K562 (cell line): ENCODE data around the gene CLDN15. TPM values are rescaled to one million over a fixed set of nuclear protein-coding genes. Genes with fewer than 3 reads are reported as not detected.

Source experiments
- ATAC-seq: fragments of 200-7000 bp; cut with Tn5 transposase; 3 replicates; pipeline ENCODE4 v1.9.1; 2020; ENCODE audit warnings: moderate library complexity
- BruUV-seq: library from RNA; stranded (reverse); fragments of 400-500 nt; replicated peaks from 2 replicates; lab custom pipeline; 2021; lab: Mats Ljungman, UMichigan
- CTCF ChIA-PET: fragments of 300-600 bp; formaldehyde crosslinking; extraction: SDS; loops from one replicate; lab custom pipeline; 2021; ENCODE audit warnings: low intra/inter-chr PET ratio; lab: Yijun Ruan, JAX
- POLR2A ChIA-PET: fragments of 300-600, 350-650 bp; sonication (Branson Sonifier 250); formaldehyde crosslinking; extraction: SDS; loops from one replicate; lab custom pipeline; 2021; ENCODE audit warnings: antibody characterized with exemption, inconsistent platforms; lab: Yijun Ruan, JAX
- DNase-seq, 4 experiments: peaks; one replicate each; pipeline versions ENCODE4 v3.0.0 to v3.0.0-alpha.2; 2011 to 2018; ENCODE audit warnings: low spot score in 3 of 4, mixed read lengths in 3 of 4; ENCODE audit errors: extremely low read depth in 1 of 4
- FAIRE-seq: peaks from 2 replicates; lab custom pipeline; 2011; peaks lifted over from hg19 to GRCh38; lab: Jason Lieb, UNC
- H2AFZ ChIP-seq: 2 replicates; pipeline ENCODE4 v1.6.0; 2011; ENCODE audit warnings: low read depth, low read length, control low read depth, inconsistent platforms
- H3K27ac ChIP-seq: fragments of 200-600 bp; 3 replicates; pipeline ENCODE4 v1.8.0; 2011; ENCODE audit warnings: low read depth, mild to moderate bottlenecking, control low read depth, inconsistent platforms, low read length, moderate library complexity, mixed read lengths; ENCODE audit errors: extremely low read depth
- H3K27me3 ChIP-seq, 2 experiments: fragments of 300-600 bp in 1 of 2; 2 replicates in 1 of 2; 3 replicates in 1 of 2; pipeline versions ENCODE4 v1.6.0 to v1.8.0; 2011; ENCODE audit warnings: inconsistent platforms in 2 of 2, low read length in 2 of 2, mild to moderate bottlenecking in 1 of 2, mixed read lengths in 1 of 2, moderate library complexity in 1 of 2; ENCODE audit not compliant: control insufficient read depth in 2 of 2, insufficient read depth in 2 of 2
- H3K36me3 ChIP-seq: fragments of 300-600 bp; 3 replicates; pipeline ENCODE4 v1.8.0; 2011; ENCODE audit warnings: mild to moderate bottlenecking, low read length, inconsistent platforms; ENCODE audit not compliant: control insufficient read depth, insufficient read depth
- H3K4me1 ChIP-seq, 2 experiments: fragments of 200-600 bp in 1 of 2; replicated peaks in 1 of 2; 2 replicates in 1 of 2; 3 replicates in 1 of 2; pipeline versions ENCODE4 v1.5.1 to v1.8.0; 2011; ENCODE audit warnings: inconsistent platforms in 2 of 2, low read length in 2 of 2, mild to moderate bottlenecking in 1 of 2, mixed read lengths in 1 of 2, moderate library complexity in 1 of 2; ENCODE audit not compliant: control insufficient read depth in 2 of 2, insufficient read depth in 2 of 2
- H3K4me2 ChIP-seq: 2 replicates; pipeline ENCODE4 v1.6.1; 2011; ENCODE audit warnings: low read length, control low read depth, inconsistent platforms, mixed read lengths; ENCODE audit not compliant: insufficient read depth
- H3K4me3 ChIP-seq: fragments of 200-600 bp; sonication (generic), shearing (Covaris generic); 2 replicates; pipeline ENCODE4 v1.5.1; 2016; ENCODE audit warnings: control low read depth, inconsistent platforms
- H3K79me2 ChIP-seq: fragments of 200-600 bp; 3 replicates; pipeline ENCODE4 v1.8.0; 2011; ENCODE audit warnings: low read length, inconsistent platforms; ENCODE audit not compliant: control insufficient read depth, insufficient read depth
- H3K9ac ChIP-seq, 2 experiments: 2 replicates each; pipeline versions ENCODE4 v1.6.0 to v1.6.1; 2011; ENCODE audit warnings: low read depth in 2 of 2, low read length in 2 of 2, control low read depth in 1 of 2, inconsistent platforms in 1 of 2, mild to moderate bottlenecking in 1 of 2, mixed read lengths in 1 of 2; ENCODE audit not compliant: insufficient read depth in 1 of 2
- H3K9me1 ChIP-seq: one replicate; pipeline ENCODE4 v1.6.0; 2011; ENCODE audit warnings: inconsistent platforms, mild to moderate bottlenecking, low read length, moderate library complexity; ENCODE audit not compliant: control insufficient read depth, insufficient read depth
- H3K9me3 ChIP-seq: replicated peaks from 2 replicates; pipeline ENCODE4 v1.5.1; 2011; ENCODE audit warnings: low read depth, low read length, inconsistent platforms; ENCODE audit not compliant: control insufficient read depth, insufficient read depth
- H4K20me1 ChIP-seq: replicated peaks from 2 replicates; pipeline ENCODE4 v1.6.1; 2011; ENCODE audit warnings: low read length, inconsistent platforms, mixed read lengths; ENCODE audit not compliant: control insufficient read depth, insufficient read depth
- ARHGAP35 ChIP-seq: fragments of 450-650 bp; IDR thresholded peaks from 2 replicates; pipeline ENCODE4 v1.6.1; 2018; ENCODE audit not compliant: partially characterized antibody
- CBX2 ChIP-seq: fragments of 200-600 bp; sonication (generic); IDR thresholded peaks from one replicate; pipeline ENCODE4 v1.6.1; 2012; ENCODE audit warnings: mild to moderate bottlenecking, low read length, inconsistent platforms; ENCODE audit not compliant: insufficient read depth, poor library complexity, severe bottlenecking
- GATAD2B ChIP-seq: fragments of 450-650 bp; IDR thresholded peaks from 2 replicates; pipeline ENCODE4 v1.6.1; 2017; ENCODE audit warnings: mild to moderate bottlenecking, borderline replicate concordance
- IRF2 ChIP-seq: sonication (generic); formaldehyde crosslinking; IDR thresholded peaks from 2 replicates; pipeline ENCODE4 v1.8.1; 2022; ENCODE audit warnings: mild to moderate bottlenecking, missing genetic modification reagents
- POLR2G ChIP-seq: fragments of 200-400 bp; formaldehyde crosslinking; IDR thresholded peaks from 2 replicates; pipeline ENCODE4 v1.6.1; 2017; ENCODE audit warnings: low read depth, mild to moderate bottlenecking, antibody characterized with exemption, low read length, moderate library complexity
- TBL1XR1 ChIP-seq, 2 experiments: IDR thresholded peaks; 2 replicates each; pipeline ENCODE4 v1.6.1; 2012; ENCODE audit warnings: improper control_type of control experiment in 2 of 2, low read length in 2 of 2, mild to moderate bottlenecking in 1 of 2
- ZNF311 ChIP-seq: fragments of 250-450 bp; sonication (Bioruptor Pico); IDR thresholded peaks from 2 replicates; pipeline ENCODE4 v1.4.0; 2020; ENCODE audit warnings: mild to moderate bottlenecking, moderate library complexity
- WGBS: fragments of 100-300 bp; shearing (Covaris generic); methylation state at CpG from one replicate; pipeline ENCODE4 v1.1.6; 2016; ENCODE audit warnings: low coverage, mixed read lengths; ENCODE audit not compliant: insufficient coverage; ENCODE audit errors: missing lambda C conversion rate; 5-methylcytosine and 5-hydroxymethylcytosine counted together
- in situ Hi-C: fragments of 300-500 bp; cut with MboI; formaldehyde crosslinking; loops from 4 replicates; pipeline ENCODE4 v1.15.0; 2018; ENCODE audit warnings: inconsistent platforms, mixed read lengths
- intact Hi-C: fragments of 100-400 bp; cut with micrococcal nuclease; formaldehyde crosslinking; loops from 2 replicates; pipeline ENCODE4 v1.14.2; 2022
- polyA plus RNA-seq, 8 experiments: library from polyadenylated mRNA; depleted of rRNA in 4 of 8; stranded (reverse) in 5 of 8; unstranded in 3 of 8; fragments of >200 nt; fragmentation: Nextera tagmentation in 2 of 8; fragmentation: Illumina TruSeq in 1 of 8; extraction: Ambion mirVana in 2 of 8; extraction: Trizol in 1 of 8; gene quantifications; 2 replicates each; pipeline versions ENCODE4 v1.2.1 to v1.2.3, GENCODE V29; 2011 to 2014; ENCODE audit warnings: inconsistent platforms in 1 of 8, missing spikeins in 1 of 8
- total RNA-seq, 7 experiments: library from RNA; depleted of rRNA in 6 of 7; stranded (reverse); fragments of >200 nt in 6 of 7; fragmentation: Illumina TruSeq in 2 of 7; extraction: Trizol in 2 of 7; gene quantifications; 2 replicates each; pipeline versions ENCODE4 v1.2.1 to v1.2.3, GENCODE V29; 2011 to 2021; ENCODE audit warnings: low replicate concordance in 1 of 7
- TF ChIP-seq, protein P1 (sequence below): sonication (generic); formaldehyde crosslinking; IDR thresholded peaks from 2 replicates; pipeline ENCODE4 v1.8.1; 2023; ENCODE audit warnings: mild to moderate bottlenecking, missing genetic modification reagents

The CLDN15 gene
- total and polyA plus RNA-seq, 9 of the 15 experiments (the other 6 are each of a cell fraction or from before 2014, with no cell fraction given) = 0.32 to 14.5 (median 7.4) TPM

DNA sequence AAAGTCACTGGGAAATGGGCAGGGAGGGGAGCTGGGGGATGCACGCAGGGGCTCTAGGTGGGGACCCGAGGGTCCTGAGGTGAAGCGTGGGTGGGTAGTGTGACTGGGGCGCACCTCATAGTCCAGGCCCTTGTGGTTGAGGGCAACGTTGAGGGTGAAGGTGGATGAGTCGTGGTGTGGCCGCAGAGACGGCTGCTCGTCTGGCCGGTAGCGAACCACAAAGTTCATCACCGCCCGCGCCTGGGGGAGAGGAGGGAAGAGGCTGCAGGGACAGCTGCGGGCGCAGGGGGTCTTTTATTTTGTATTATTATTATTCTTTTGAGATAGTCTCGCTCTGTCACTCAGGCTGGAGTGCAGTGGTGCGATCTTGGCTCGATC, 30.9 kb downstream of the CLDN15 start (continued):
- TF ChIP-seq CBX2 = no peak
- TF ChIP-seq ARHGAP35 = no peak
- TF ChIP-seq, protein P1, sequence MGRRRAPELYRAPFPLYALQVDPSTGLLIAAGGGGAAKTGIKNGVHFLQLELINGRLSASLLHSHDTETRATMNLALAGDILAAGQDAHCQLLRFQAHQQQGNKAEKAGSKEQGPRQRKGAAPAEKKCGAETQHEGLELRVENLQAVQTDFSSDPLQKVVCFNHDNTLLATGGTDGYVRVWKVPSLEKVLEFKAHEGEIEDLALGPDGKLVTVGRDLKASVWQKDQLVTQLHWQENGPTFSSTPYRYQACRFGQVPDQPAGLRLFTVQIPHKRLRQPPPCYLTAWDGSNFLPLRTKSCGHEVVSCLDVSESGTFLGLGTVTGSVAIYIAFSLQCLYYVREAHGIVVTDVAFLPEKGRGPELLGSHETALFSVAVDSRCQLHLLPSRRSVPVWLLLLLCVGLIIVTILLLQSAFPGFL (CRISPR knock-in tag) = no peak

DNA sequence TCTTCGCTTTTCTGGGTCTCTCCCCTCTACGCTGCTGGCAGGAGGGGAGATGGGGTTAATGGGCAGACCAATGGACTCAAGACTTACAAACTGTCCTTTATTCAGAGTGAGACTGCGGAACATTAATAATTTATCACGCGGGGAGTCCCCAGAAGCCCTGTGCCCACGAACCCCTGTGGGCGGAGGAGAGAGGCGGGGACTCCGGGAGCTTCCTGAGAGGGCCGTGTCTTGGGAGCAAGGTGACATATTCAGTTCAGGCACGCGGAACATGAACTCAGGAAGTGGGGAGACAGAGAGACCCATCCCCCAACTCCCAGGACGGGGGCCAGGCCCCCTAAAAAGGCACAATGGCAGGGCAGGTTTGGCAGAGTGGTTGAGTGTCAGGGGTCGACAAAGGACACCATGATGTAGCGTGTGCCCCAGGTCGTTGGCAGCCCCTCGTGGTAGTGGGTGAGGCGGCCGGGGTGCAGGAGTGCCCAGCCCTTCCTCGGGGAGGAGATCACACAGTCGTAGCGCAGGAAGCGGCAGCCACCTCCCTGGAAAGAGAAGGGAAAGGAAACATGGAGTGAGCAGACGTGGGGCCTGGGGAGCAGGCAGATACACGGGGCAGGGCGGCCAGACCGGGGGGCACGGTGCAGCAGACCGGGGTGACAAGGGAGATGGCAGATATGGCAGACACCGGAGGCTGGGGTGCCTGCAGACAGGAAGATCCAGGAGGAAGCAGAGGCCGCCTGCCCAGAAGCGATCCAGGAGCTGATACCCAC, 31.5 kb downstream of the CLDN15 start:
- CTCF ChIA-PET = no interaction called here
- no TSS peak for BruUV-seq
- H4K20me1 ChIP-seq = no peaks in the 10 kb centered on the region
- no peak for FAIRE-seq
- in situ Hi-C loops = no loop called here
- H2AFZ ChIP-seq = no peak overlapping the region
- H3K4me2 ChIP-seq = no peak overlapping the region
- peaks cover 40% of the 10 kb centered on the region; the same call in 2 of the 3 replicates for H3K36me3 ChIP-seq
- H3K27ac ChIP-seq = no peak overlapping the region
- intact Hi-C loops = no loop called here
- no peak for ATAC-seq
- WGBS = 89% methylated on average over 31 of the region's 32 CpGs
- H3K9me1 ChIP-seq = no peaks in the 10 kb centered on the region
- POLR2A ChIA-PET = interaction anchor here (1.1 kb wide), 1 partner anchor 17 kb away, joined by 3 read pairs; no protein-coding TSS in a partner anchor
- H3K79me2 ChIP-seq = no peaks in the 10 kb centered on the region
- DNase-seq = no peak
- H3K4me1 ChIP-seq = peaks cover 2 to 38% of the 10 kb centered on the region in 2 experiments
- H3K9ac ChIP-seq = peak overlapping the region in 1 of 2 experiments; percentile 20; a peak in 2 of 4 replicates
- H3K9me3 ChIP-seq = no peaks in the 10 kb centered on the region
- TF ChIP-seq POLR2G (peak; percentile 44), TBL1XR1 (IDR thresholded peaks at IDR 0.05; ENCODE audit: low read length in 2 of 2) (no peak), ZNF311 (CRISPR knock-in tag) (no peak), IRF2 (no peak), GATAD2B (no peak)
- H3K27me3 ChIP-seq = peaks cover 0 to 7% of the 10 kb centered on the region in 2 experiments; a peak in 1 of 5 replicates
- no peak overlapping the region for H3K4me3 ChIP-seq
